Measurements from ENCODE around the gene WDR55. TPM values are rescaled to one million over a fixed set of nuclear protein-coding genes. Genes with fewer than 3 reads are reported as not detected.
"Not testable (repeated sequence)": the region's sequence is repeated elsewhere in the genome, so short reads cannot be mapped to it uniquely, and the experiment has no call there.

The WDR55 gene
- total RNA-seq, 4 donors from 2014 or later: 15.6 to 25.1 (median 16.9) TPM

- Histone ChIP-seq H3K4me1 (peaks cover 6 to 31% (median 12%) of the 10 kb centered on the region in 3 donors), H3K9me3 (no peaks in the 10 kb centered on the region), H3K4me3 (peak within 1 kb of the TSS; percentile 77 to 100), H3K27ac (peak within 1 kb of the TSS; percentile 79 to 90 (median 82)), H3K36me3 (peaks cover 24 to 82% of the 10 kb centered on the region in 2 donors), H3K27me3 (no peaks in the 10 kb centered on the region)
- 1 to 3% methylated on average over 12 to 22 of the region's 44 CpGs for WGBS, 2 donors (ENCODE audit: low coverage in 1 of 2)
- peak; percentile 100 for ATAC-seq
- TF ChIP-seq POLR2A (IDR thresholded peaks at IDR 0.05) (peak; percentile 53 to 63), EP300 (IDR thresholded peaks at IDR 0.05) (no peak), POLR2AphosphoS5 (IDR thresholded peaks at IDR 0.05) (peak; percentile 89)
- TF ChIP-seq, protein P1, sequence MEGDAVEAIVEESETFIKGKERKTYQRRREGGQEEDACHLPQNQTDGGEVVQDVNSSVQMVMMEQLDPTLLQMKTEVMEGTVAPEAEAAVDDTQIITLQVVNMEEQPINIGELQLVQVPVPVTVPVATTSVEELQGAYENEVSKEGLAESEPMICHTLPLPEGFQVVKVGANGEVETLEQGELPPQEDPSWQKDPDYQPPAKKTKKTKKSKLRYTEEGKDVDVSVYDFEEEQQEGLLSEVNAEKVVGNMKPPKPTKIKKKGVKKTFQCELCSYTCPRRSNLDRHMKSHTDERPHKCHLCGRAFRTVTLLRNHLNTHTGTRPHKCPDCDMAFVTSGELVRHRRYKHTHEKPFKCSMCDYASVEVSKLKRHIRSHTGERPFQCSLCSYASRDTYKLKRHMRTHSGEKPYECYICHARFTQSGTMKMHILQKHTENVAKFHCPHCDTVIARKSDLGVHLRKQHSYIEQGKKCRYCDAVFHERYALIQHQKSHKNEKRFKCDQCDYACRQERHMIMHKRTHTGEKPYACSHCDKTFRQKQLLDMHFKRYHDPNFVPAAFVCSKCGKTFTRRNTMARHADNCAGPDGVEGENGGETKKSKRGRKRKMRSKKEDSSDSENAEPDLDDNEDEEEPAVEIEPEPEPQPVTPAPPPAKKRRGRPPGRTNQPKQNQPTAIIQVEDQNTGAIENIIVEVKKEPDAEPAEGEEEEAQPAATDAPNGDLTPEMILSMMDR (IDR thresholded peaks at IDR 0.05): no peak
These were observed 35.8 kb downstream of the WDR55 start, which contains the start of gene ZMAT2 for GRCh38 chr5:140700177-140701144. TSS of gene ZMAT2 (plus strand) at chr5:140700447. CDS start at chr5:140700461, 14 bp downstream.

DNA sequence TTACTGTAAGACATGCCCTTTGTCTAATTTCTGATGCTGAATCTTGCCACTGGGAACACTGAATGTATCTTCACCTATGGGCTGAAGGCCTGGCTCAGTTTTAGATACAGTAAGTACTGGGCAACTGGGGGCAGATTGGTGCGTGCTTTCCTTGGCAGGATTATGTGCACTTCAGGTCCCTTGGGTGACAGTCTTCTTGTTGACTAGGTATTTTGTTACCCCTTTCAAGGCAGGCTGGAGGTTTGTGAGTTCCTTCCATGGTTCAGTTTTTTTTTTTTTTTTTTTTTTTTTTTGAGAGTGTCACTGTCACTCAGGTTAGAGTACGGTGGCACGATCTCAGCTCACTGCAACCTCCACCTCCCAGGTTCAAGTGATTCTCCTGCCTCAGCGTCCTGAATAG, 43.1 kb downstream of the WDR55 start:
- H3K36me3 ChIP-seq: peaks cover 15 to 50% of the 10 kb centered on the region in 2 donors
- no peaks in the 10 kb centered on the region for H3K27me3 ChIP-seq
- H3K27ac ChIP-seq: no peak overlapping the region
- ATAC-seq: no peak
- TF ChIP-seq EP300 (IDR thresholded peaks at IDR 0.05): no peak
- TF ChIP-seq, protein P1 (IDR thresholded peaks at IDR 0.05): no peak
- TF ChIP-seq POLR2A (IDR thresholded peaks at IDR 0.05): no peak
- no peak for TF ChIP-seq POLR2AphosphoS5 (IDR thresholded peaks at IDR 0.05)
- 89 to 100% methylated on average over 1 to 4 of the region's 4 CpGs for WGBS, 2 donors (ENCODE audit: low coverage in 1 of 2)
- H3K4me1 ChIP-seq: peaks cover 0 to 8% (median 4%) of the 10 kb centered on the region in 3 donors
- H3K9me3 ChIP-seq: no peaks in the 10 kb centered on the region
- H3K4me3 ChIP-seq: no peak overlapping the region

DNA sequence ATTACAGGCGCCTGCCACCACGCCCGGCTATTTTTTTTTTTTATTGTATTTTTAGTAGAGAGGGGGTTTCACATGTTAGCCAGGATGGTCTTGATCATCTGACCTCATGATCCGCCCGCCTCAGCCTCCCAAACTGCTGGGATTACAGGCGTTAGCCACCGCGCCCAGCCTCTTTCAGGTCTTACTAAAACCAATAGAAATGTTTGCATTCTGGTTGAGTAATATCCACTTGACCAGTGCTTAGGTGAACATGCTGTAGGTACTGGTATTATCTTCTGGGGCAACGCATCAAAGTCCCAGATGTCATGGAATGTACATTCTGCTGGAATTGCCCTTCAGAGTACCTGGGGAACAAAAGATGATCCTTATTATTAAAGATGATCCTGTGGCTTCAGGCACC, 44.1 kb downstream of the WDR55 start:
- not testable (repeated sequence) for ATAC-seq, H3K9me3 ChIP-seq, H3K4me3 ChIP-seq, H3K27me3 ChIP-seq, H3K4me1 ChIP-seq, H3K27ac ChIP-seq
- H3K36me3 ChIP-seq: peaks cover 14 to 40% of the 10 kb centered on the region in 2 donors
- 81 to 94% methylated on average over 4 to 9 of the region's 9 CpGs for WGBS, 2 donors (ENCODE audit: low coverage in 1 of 2)

- ATAC-seq: peak; percentile 97
- peaks cover 6 to 18% of the 10 kb centered on the region in 2 donors for H3K36me3 ChIP-seq
- H3K27me3 ChIP-seq: no peaks in the 10 kb centered on the region
These were observed 46.3 kb downstream of the WDR55 start for GRCh38 chr5:140710899-140711552.

GRCh38 chr5:140711794-140712193, 47.1 kb downstream of the WDR55 start:
- ATAC-seq: no peak
- Histone ChIP-seq H3K27ac (peak overlapping the region in 3 of 4 donors; percentile 82 to 88 (median 88)), H3K4me1 (peaks cover 0 to 8% (median 4%) of the 10 kb centered on the region in 3 donors), H3K4me3 (peak overlapping the region in 1 of 2 donors; percentile 60), H3K36me3 (peaks cover 0 to 10% of the 10 kb centered on the region in 2 donors), H3K9me3 (no peaks in the 10 kb centered on the region), H3K27me3 (no peaks in the 10 kb centered on the region)
- TF ChIP-seq EP300 (IDR thresholded peaks at IDR 0.05) (no peak), POLR2A (IDR thresholded peaks at IDR 0.05) (no peak)
- 100% methylated on average over 1 of the region's 1 CpG for WGBS, 2 donors (ENCODE audit: low coverage in 1 of 2)

More at GRCh38 chr5:140710899-140711552, 46.3 kb downstream of the WDR55 start:
- no peaks in the 10 kb centered on the region for H3K9me3 ChIP-seq
- H3K4me1 ChIP-seq: peaks cover 0 to 8% (median 4%) of the 10 kb centered on the region in 3 donors
- TF ChIP-seq POLR2AphosphoS5 (IDR thresholded peaks at IDR 0.05) (peak; percentile 75), EP300 (IDR thresholded peaks at IDR 0.05) (no peak), POLR2A (IDR thresholded peaks at IDR 0.05) (peak in 1 of 2 donors; percentile 23)
- WGBS, 2 donors (ENCODE audit: low coverage in 1 of 2): 2 to 7% methylated on average over 15 to 27 of the region's 27 CpGs
- H3K4me3 ChIP-seq: peak overlapping the region; percentile 28 to 60
- peak overlapping the region; percentile 52 to 88 (median 85) for H3K27ac ChIP-seq

DNA sequence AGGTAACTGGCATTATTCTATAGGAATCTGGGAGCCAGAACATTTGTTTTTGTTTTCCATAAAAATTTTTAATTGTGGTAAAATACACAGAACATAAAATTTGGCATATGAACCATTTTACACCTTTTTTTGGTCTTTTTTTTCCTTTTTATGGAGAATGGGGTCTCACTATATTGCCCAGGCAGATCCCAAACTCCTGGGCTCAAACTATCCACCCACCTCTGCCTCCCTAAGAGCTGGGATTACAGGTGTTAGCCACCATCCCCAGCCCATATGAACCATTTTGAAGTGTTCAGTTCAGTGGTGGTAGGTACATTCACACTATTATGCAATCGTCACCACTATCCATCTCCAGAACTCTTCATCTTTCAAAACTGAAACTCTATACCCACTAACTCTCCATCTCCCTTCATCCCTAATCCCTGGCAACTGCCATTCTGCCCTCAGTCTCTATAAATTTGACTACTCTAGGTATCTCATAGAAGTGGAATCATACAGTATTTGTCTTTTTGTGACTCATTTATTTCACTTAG, 48.9 kb downstream of the WDR55 start:
- Histone ChIP-seq H3K27ac (no peak overlapping the region), H3K27me3 (no peaks in the 10 kb centered on the region), H3K36me3 (no peaks in the 10 kb centered on the region), H3K4me1 (peaks cover 0 to 8% (median 4%) of the 10 kb centered on the region in 3 donors), H3K4me3 (no peak overlapping the region), H3K9me3 (no peaks in the 10 kb centered on the region)
- no peak for ATAC-seq
- WGBS, 2 donors (ENCODE audit: low coverage in 1 of 2): 92% methylated on average over 1 of the region's 1 CpG; no CpG with 5 or more reads in 1 of the 2 donors
- TF ChIP-seq POLR2A (IDR thresholded peaks at IDR 0.05): no peak

DNA sequence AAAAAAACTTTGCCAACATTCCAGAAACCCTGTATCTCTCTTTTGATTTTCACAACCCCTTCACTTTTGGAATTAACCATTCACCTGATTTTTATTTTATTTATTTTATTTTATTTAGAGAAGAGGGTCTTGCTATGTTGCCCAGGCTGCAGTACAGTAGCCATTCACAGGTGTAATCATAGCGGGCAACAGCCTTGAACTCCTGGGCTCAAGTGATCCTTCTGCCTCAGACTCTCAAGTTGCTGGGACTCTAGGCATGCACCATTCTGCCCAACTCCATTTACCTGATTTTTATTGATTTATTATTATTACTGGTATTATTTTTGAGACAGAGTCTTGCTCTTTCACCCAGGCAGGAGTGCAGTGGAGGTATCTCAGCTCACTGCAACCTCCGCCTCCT, 51.5 kb downstream of the WDR55 start:
- not testable (repeated sequence) for H3K9me3 ChIP-seq, H3K4me1 ChIP-seq, H3K4me3 ChIP-seq, H3K27ac ChIP-seq, ATAC-seq, H3K36me3 ChIP-seq, H3K27me3 ChIP-seq
- 91 to 100% methylated on average over 1 to 2 of the region's 2 CpGs for WGBS, 2 donors (ENCODE audit: low coverage in 1 of 2)

All from gastroesophageal sphincter (tissue), 4 donors.